H9 (cell line): ENCODE results near the gene IL1RAPL1. TPM values are rescaled to one million over a fixed set of nuclear protein-coding genes. Genes with fewer than 3 reads are reported as not detected.

ENCODE experiments used
- DNase-seq: peaks from one replicate; pipeline ENCODE4 v3.0.0-alpha.2; 2017
- H2AFZ ChIP-seq: one replicate; pipeline ENCODE4 v1.6.1; 2013; ENCODE audit warnings: mild to moderate bottlenecking, low read length, control low read depth, moderate library complexity
- H2AK5ac ChIP-seq: 2 replicates; pipeline ENCODE4 v1.6.1; 2013; ENCODE audit warnings: low read length, control low read depth, mixed read lengths; ENCODE audit not compliant: insufficient read length
- H2BK120ac ChIP-seq: one replicate; pipeline ENCODE4 v1.6.1; 2013; ENCODE audit warnings: low read depth, mild to moderate bottlenecking, low read length, control low read depth, inconsistent platforms; ENCODE audit not compliant: poor library complexity, severe bottlenecking
- H2BK12ac ChIP-seq: 2 replicates; pipeline ENCODE4 v1.6.1; 2013; ENCODE audit warnings: low read length, control low read depth, mixed read lengths, low read depth; ENCODE audit not compliant: insufficient read length
- H2BK15ac ChIP-seq: 2 replicates; pipeline ENCODE4 v1.6.1; 2013; ENCODE audit warnings: low read depth, low read length, control low read depth
- H2BK20ac ChIP-seq: one replicate; pipeline ENCODE4 v1.6.1; 2013; ENCODE audit warnings: low read depth, mild to moderate bottlenecking, low read length, control low read depth, inconsistent platforms; ENCODE audit not compliant: poor library complexity, severe bottlenecking
- H2BK5ac ChIP-seq: 2 replicates; pipeline ENCODE4 v1.6.1; 2013; ENCODE audit warnings: low read length, control low read depth, mixed read lengths; ENCODE audit not compliant: insufficient read length
- H3K14ac ChIP-seq: 2 replicates; pipeline ENCODE4 v1.6.1; 2013; ENCODE audit warnings: low read length, control low read depth; ENCODE audit not compliant: insufficient read depth
- H3K18ac ChIP-seq: 2 replicates; pipeline ENCODE4 v1.6.1; 2013; ENCODE audit warnings: low read depth, mild to moderate bottlenecking, mixed read lengths, low read length, control low read depth; ENCODE audit not compliant: insufficient read length
- H3K23ac ChIP-seq: 2 replicates; pipeline ENCODE4 v1.6.1; 2013; ENCODE audit warnings: low read length, control low read depth, mixed read lengths, low read depth; ENCODE audit not compliant: insufficient read length
- H3K23me2 ChIP-seq: 2 replicates; pipeline ENCODE4 v1.6.1; 2013; ENCODE audit warnings: low read depth, mild to moderate bottlenecking, mixed read lengths, low read length, control low read depth; ENCODE audit not compliant: insufficient read length, poor library complexity, severe bottlenecking
- H3K27ac ChIP-seq: 2 replicates; pipeline ENCODE4 v1.5.1; 2013; ENCODE audit warnings: low read length, control low read depth, mixed read lengths, low read depth; ENCODE audit not compliant: insufficient read length
- H3K27me3 ChIP-seq: 2 replicates; pipeline ENCODE4 v1.6.1; 2013; ENCODE audit warnings: low read length, control low read depth, inconsistent platforms; ENCODE audit not compliant: insufficient read depth
- H3K4ac ChIP-seq: 2 replicates; pipeline ENCODE4 v1.6.1; 2013; ENCODE audit warnings: low read depth, mild to moderate bottlenecking, control low read depth, inconsistent platforms, low read length, moderate library complexity
- H3K4me1 ChIP-seq: 2 replicates; pipeline ENCODE4 v1.6.1; 2013; ENCODE audit warnings: low read length, control low read depth, inconsistent platforms; ENCODE audit not compliant: insufficient read depth
- H3K4me2 ChIP-seq: 2 replicates; pipeline ENCODE4 v1.6.1; 2013; ENCODE audit warnings: low read length, control low read depth, mixed read lengths; ENCODE audit not compliant: insufficient read length, insufficient read depth
- H3K56ac ChIP-seq: 2 replicates; pipeline ENCODE4 v1.6.1; 2013; ENCODE audit warnings: low read depth, mild to moderate bottlenecking, mixed read lengths, low read length, control low read depth; ENCODE audit not compliant: insufficient read length
- H3K79me1 ChIP-seq: 2 replicates; pipeline ENCODE4 v1.6.1; 2013; ENCODE audit warnings: low read depth, mild to moderate bottlenecking, moderate library complexity, low read length, control low read depth, inconsistent platforms; ENCODE audit not compliant: insufficient read depth, poor library complexity, severe bottlenecking
- H3K79me2 ChIP-seq: 2 replicates; pipeline ENCODE4 v1.6.1; 2013; ENCODE audit warnings: low read length, control low read depth, inconsistent platforms; ENCODE audit not compliant: insufficient read depth
- H3K9ac ChIP-seq: 2 replicates; pipeline ENCODE4 v1.6.1; 2013; ENCODE audit warnings: low read length, control low read depth, mixed read lengths; ENCODE audit not compliant: insufficient read length; ENCODE audit errors: extremely low read depth
- H3K9me3 ChIP-seq: one replicate; pipeline ENCODE4 v1.6.1; 2013; ENCODE audit warnings: low read depth, low read length, inconsistent platforms; ENCODE audit not compliant: control insufficient read depth
- H3T11ph ChIP-seq: one replicate; pipeline ENCODE4 v1.6.1; 2013; ENCODE audit warnings: mild to moderate bottlenecking, low read length, control low read depth, inconsistent platforms
- H4K20me1 ChIP-seq: one replicate; pipeline ENCODE4 v1.6.1; 2013; ENCODE audit not compliant: control insufficient read depth, insufficient read length, insufficient read depth
- H4K5ac ChIP-seq: 2 replicates; pipeline ENCODE4 v1.6.1; 2013; ENCODE audit warnings: low read depth, mild to moderate bottlenecking, mixed read lengths, low read length, control low read depth; ENCODE audit not compliant: insufficient read length
- H4K8ac ChIP-seq: replicated peaks from 2 replicates; pipeline ENCODE4 v1.6.1; 2013; ENCODE audit warnings: low read length, control low read depth, mixed read lengths, low read depth; ENCODE audit not compliant: insufficient read length
- H4K91ac ChIP-seq: 2 replicates; pipeline ENCODE4 v1.6.1; 2013; ENCODE audit warnings: low read depth, mild to moderate bottlenecking, moderate library complexity, mixed read lengths, low read length, control low read depth; ENCODE audit not compliant: insufficient read length
- H3K27ac Mint-ChIP-seq, 3 experiments: 2 replicates in 2 of 3; 3 replicates in 1 of 3; pipeline ENCODE4 v1.8.0; 2020 to 2021; ENCODE audit warnings: mixed read lengths in 3 of 3, mild to moderate bottlenecking in 1 of 3, moderate library complexity in 1 of 3
- H3K27me3 Mint-ChIP-seq: 2 replicates; pipeline ENCODE4 v1.8.0; 2021; ENCODE audit warnings: low read depth, mild to moderate bottlenecking, moderate library complexity, mixed read lengths
- H3K36me3 Mint-ChIP-seq, 3 experiments: 2 replicates in 2 of 3; 3 replicates in 1 of 3; pipeline ENCODE4 v1.8.0; 2020 to 2021; ENCODE audit warnings: low read depth in 3 of 3, mixed read lengths in 3 of 3; ENCODE audit not compliant: insufficient read depth in 1 of 3
- H3K4me1 Mint-ChIP-seq, 2 experiments: 2 replicates each; pipeline ENCODE4 v1.8.0; 2020; ENCODE audit warnings: mixed read lengths in 2 of 2
- H3K4me3 Mint-ChIP-seq, 2 experiments: 2 replicates in 1 of 2; 3 replicates in 1 of 2; pipeline ENCODE4 v1.8.0; 2020 to 2021; ENCODE audit warnings: mild to moderate bottlenecking in 2 of 2, mixed read lengths in 2 of 2, moderate library complexity in 1 of 2
- H3K9me3 Mint-ChIP-seq, 2 experiments: 2 replicates in 1 of 2; 3 replicates in 1 of 2; pipeline ENCODE4 v1.8.0; 2020; ENCODE audit warnings: mild to moderate bottlenecking in 2 of 2, mixed read lengths in 2 of 2, moderate library complexity in 1 of 2
- CTCF ChIP-seq: fragments of 200-600 bp; sonication (generic); conservative IDR thresholded peaks from 3 replicates; pipeline ENCODE4 v1.8.0; 2021; ENCODE audit warnings: antibody characterized with exemption, mild to moderate bottlenecking
- WGBS: extraction: QIAGEN DNeasy Blood & Tissue Kit; methylation state at CpG from one replicate; pipeline ENCODE4 v1.1.7; 2013; ENCODE audit warnings: missing lambda C conversion rate, low lambda C conversion rate, mixed read lengths; ENCODE audit not compliant: insufficient read length; ENCODE audit errors: extremely low coverage; 5-methylcytosine and 5-hydroxymethylcytosine counted together
- total RNA-seq: library from RNA; stranded (reverse); gene quantifications from 2 replicates; pipeline ENCODE4 v1.2.1, GENCODE V29; 2021

Gene IL1RAPL1
- total RNA-seq, 1 experiment from 2014 or later, result 0.31 TPM

DNA sequence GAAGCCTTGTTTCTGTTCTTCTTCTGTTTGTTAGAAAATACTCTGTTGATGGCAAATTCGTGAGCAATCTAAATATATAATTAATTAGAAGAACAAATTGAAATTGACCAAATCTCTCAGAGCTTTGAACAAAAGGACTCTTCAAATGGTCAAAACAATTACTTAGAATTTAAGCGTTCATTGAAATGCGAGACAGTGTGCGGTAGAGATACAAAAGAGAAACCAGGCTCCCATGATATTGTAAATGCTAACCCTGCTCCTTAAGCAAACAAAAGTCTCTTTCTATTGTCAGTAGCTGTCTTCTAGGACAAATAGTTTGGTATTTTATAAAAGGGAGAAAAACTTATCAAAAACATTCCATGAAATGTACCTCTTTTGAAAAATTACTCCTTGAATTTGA, 1174.8 kb downstream of the IL1RAPL1 start:
- no peak overlapping the region for H3K18ac ChIP-seq
- no peak overlapping the region for H3K4ac ChIP-seq
- no peak overlapping the region for H2BK20ac ChIP-seq
- no peak overlapping the region for H2AFZ ChIP-seq
- H3K27me3 ChIP-seq, result no peaks in the 10 kb centered on the region
- H3K79me2 ChIP-seq, result no peaks in the 10 kb centered on the region
- no peak overlapping the region for H4K5ac ChIP-seq
- no peak overlapping the region for H2BK120ac ChIP-seq
- no peaks in the 10 kb centered on the region; the same call in 1 of the 2 replicates for H3K4me1 ChIP-seq
- H3K36me3 Mint-ChIP-seq, result no peaks in the 10 kb centered on the region
- H3K23me2 ChIP-seq, result no peaks in the 10 kb centered on the region
- no peak overlapping the region for H3K4me2 ChIP-seq
- peaks cover 0 to 38% of the 10 kb centered on the region in 2 experiments; a peak in 4 of 5 replicates for H3K9me3 Mint-ChIP-seq
- no peak overlapping the region for H3T11ph ChIP-seq
- no peak for TF ChIP-seq CTCF
- H3K27ac Mint-ChIP-seq, result no peak overlapping the region
- no peak overlapping the region for H2BK12ac ChIP-seq
- DNase-seq, result no peak
- WGBS, result no CpG with 5 or more reads among the region's 4 CpGs
- H4K91ac ChIP-seq, result no peak overlapping the region
- no peak overlapping the region for H3K4me3 Mint-ChIP-seq
- no peak overlapping the region for H3K56ac ChIP-seq
- H3K9me3 ChIP-seq, result no peaks in the 10 kb centered on the region
- no peak overlapping the region for H2BK5ac ChIP-seq
- no peak overlapping the region for H3K9ac ChIP-seq
- no peak overlapping the region for H3K23ac ChIP-seq
- no peak overlapping the region for H3K27ac ChIP-seq
- H2AK5ac ChIP-seq, result no peak overlapping the region
- no peaks in the 10 kb centered on the region for H3K27me3 Mint-ChIP-seq
- H4K8ac ChIP-seq, result no peak overlapping the region
- peaks cover 24 to 31% of the 10 kb centered on the region in 2 experiments for H3K4me1 Mint-ChIP-seq
- H2BK15ac ChIP-seq, result no peak overlapping the region
- H3K14ac ChIP-seq, result no peak overlapping the region
- no peaks in the 10 kb centered on the region for H4K20me1 ChIP-seq
- no peaks in the 10 kb centered on the region for H3K79me1 ChIP-seq
